OCI-LY3 (cell line): Measurements from ENCODE around the gene TSNAXIP1.

ENCODE experiments used
- EZH2phosphoT487 ChIP-seq: fragments of 200-600 bp; shearing (Covaris generic); IDR thresholded peaks from 2 replicates; pipeline ENCODE4 v1.6.1; 2018; ENCODE audit warnings: antibody characterized with exemption, mixed run types, low read depth
- TF ChIP-seq, protein P1 (sequence below): fragments of 200-600, 300-600 bp; sonication (generic); IDR thresholded peaks from 2 replicates; pipeline ENCODE4 v1.5.1; 2014; ENCODE audit warnings: antibody characterized with exemption, low read length, low read depth

DNA sequence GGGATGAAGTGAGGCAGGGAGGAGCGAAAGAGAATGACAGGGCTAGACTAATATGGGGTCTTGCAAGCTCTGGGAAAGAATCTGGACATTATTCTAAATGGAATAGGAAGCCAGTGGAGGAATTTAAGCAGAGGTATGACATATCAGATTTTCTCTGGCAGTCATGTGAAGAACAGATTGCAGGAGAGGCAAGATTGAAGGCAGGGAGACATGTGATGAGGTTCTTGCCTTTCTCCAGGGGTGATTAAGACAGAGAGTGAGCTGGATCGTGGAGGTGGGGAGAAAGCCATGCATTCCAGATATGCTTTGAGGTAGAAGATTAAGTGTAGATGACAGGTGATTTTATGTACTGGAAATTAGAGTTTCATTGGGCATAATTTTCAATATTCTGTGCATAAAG, 31.1 kb downstream of the TSNAXIP1 start:
- TF ChIP-seq, protein P1, sequence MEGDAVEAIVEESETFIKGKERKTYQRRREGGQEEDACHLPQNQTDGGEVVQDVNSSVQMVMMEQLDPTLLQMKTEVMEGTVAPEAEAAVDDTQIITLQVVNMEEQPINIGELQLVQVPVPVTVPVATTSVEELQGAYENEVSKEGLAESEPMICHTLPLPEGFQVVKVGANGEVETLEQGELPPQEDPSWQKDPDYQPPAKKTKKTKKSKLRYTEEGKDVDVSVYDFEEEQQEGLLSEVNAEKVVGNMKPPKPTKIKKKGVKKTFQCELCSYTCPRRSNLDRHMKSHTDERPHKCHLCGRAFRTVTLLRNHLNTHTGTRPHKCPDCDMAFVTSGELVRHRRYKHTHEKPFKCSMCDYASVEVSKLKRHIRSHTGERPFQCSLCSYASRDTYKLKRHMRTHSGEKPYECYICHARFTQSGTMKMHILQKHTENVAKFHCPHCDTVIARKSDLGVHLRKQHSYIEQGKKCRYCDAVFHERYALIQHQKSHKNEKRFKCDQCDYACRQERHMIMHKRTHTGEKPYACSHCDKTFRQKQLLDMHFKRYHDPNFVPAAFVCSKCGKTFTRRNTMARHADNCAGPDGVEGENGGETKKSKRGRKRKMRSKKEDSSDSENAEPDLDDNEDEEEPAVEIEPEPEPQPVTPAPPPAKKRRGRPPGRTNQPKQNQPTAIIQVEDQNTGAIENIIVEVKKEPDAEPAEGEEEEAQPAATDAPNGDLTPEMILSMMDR, result no peak
- no peak for TF ChIP-seq EZH2phosphoT487
